GM12865 (cell line): ENCODE measurements around the gene DNAH8.
A peak's percentile ranks its signal among the peaks of the same experiment; 100 is the strongest.

ENCODE experiments used
- DNase-seq: peaks from one replicate; pipeline ENCODE4 v3.0.0; 2010; ENCODE audit warnings: low read depth
- H3K4me3 ChIP-seq: 2 replicates; pipeline ENCODE4 v1.5.1; 2011; ENCODE audit warnings: mild to moderate bottlenecking, low read depth, low read length, control low read depth
- CTCF ChIP-seq: IDR thresholded peaks from 2 replicates; pipeline ENCODE4 v1.5.1; 2011; ENCODE audit warnings: low read length, control low read depth, low read depth, inconsistent platforms; ENCODE audit not compliant: insufficient read depth; ENCODE audit errors: missing control alignments

Gene DNAH8

GRCh38 chr6:38968702-38969149 is 253.6 kb downstream of the DNAH8 start:
- no peak for TF ChIP-seq CTCF
- no peak for DNase-seq
- no peak overlapping the region for H3K4me3 ChIP-seq

GRCh38 chr6:38973178-38974057 is 258.3 kb downstream of the DNAH8 start:
- peak; percentile 73 for DNase-seq

GRCh38 chr6:38974389-38975151 is 259.5 kb downstream of the DNAH8 start:
- DNase-seq: no peak
- TF ChIP-seq CTCF: no peak
- H3K4me3 ChIP-seq: no peak overlapping the region

More at GRCh38 chr6:38973178-38974057, 258.3 kb downstream of the DNAH8 start:
- H3K4me3 ChIP-seq: no peak overlapping the region
- peak; percentile 46 for TF ChIP-seq CTCF

- DNase-seq: no peak
- H3K4me3 ChIP-seq: no peak overlapping the region
- no peak for TF ChIP-seq CTCF
Observed at GRCh38 chr6:38975621-38976049, 260.5 kb downstream of the DNAH8 start.

- DNase-seq: no peak
- TF ChIP-seq CTCF: no peak
- H3K4me3 ChIP-seq: no peak overlapping the region
Observed at GRCh38 chr6:38976051-38976450, 260.9 kb downstream of the DNAH8 start.

- TF ChIP-seq CTCF: no peak
- DNase-seq: no peak
- H3K4me3 ChIP-seq: no peak overlapping the region
Observed at GRCh38 chr6:38976801-38977500, 261.8 kb downstream of the DNAH8 start.
